ENCODE measurements around the gene TOR1AIP2. TPM values are rescaled to one million over a fixed set of nuclear protein-coding genes. Genes with fewer than 3 reads are reported as not detected.

The TOR1AIP2 gene
- total RNA-seq, 1 experiment from 2014 or later, result 73.9 TPM

DNA sequence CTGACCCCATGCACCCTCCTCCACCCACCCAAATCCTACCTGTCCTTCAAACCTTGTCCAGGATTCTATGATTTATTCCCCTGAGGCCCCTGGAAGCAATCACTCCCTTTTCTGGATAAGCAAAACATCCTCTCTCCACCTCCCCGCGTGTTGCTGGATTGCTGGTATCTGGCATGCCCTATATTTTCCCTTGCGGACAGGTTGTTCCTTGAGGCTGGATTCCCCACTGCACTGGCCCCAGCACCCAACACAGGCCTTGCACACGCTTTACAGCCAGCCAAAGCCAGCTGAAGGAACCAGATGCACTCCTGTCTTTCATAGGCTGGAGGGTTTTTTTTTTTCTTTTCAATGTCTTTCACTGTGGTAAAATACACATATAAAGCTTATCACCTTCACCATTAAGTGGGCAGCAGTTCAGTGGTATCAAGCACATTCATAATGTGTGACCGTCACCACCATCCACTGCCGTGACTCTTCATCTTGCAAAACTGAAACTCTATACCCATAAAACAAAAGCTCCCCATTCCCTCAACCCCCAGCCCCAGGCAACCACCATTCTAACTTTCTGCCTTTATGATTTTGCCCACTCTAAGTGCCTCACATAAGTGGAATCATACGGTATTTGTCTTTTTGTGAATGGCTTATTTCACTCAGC is 50.9 kb downstream of the TOR1AIP2 start:
- Histone ChIP-seq H3K9me3 (ENCODE audit: control insufficient read depth, low read depth, low read length) (no peaks in the 10 kb centered on the region), H2BK5ac (ENCODE audit: insufficient read length, low read length) (no peak overlapping the region), H4K8ac (replicated peaks; ENCODE audit: insufficient read length, low read depth, low read length) (no peak overlapping the region), H2AFZ (ENCODE audit: low read length) (no peak overlapping the region), H3T11ph (ENCODE audit: low read length) (no peak overlapping the region), H3K56ac (ENCODE audit: insufficient read length, low read depth, low read length) (no peak overlapping the region), H3K4me2 (ENCODE audit: insufficient read depth, insufficient read length, low read length) (no peak overlapping the region), H3K79me1 (ENCODE audit: insufficient read depth, low read depth, low read length, poor library complexity, severe bottlenecking) (no peaks in the 10 kb centered on the region), H4K20me1 (ENCODE audit: control insufficient read depth, insufficient read depth, insufficient read length) (no peaks in the 10 kb centered on the region), H2BK120ac (ENCODE audit: low read depth, low read length, poor library complexity, severe bottlenecking) (no peak overlapping the region), H3K23ac (ENCODE audit: insufficient read length, low read depth, low read length) (no peak overlapping the region), H3K23me2 (ENCODE audit: insufficient read length, low read depth, low read length, poor library complexity, severe bottlenecking) (no peaks in the 10 kb centered on the region), H4K91ac (ENCODE audit: insufficient read length, low read depth, low read length) (no peak overlapping the region), H2AK5ac (ENCODE audit: insufficient read length, low read length) (no peak overlapping the region), H3K14ac (ENCODE audit: insufficient read depth, low read length) (no peak overlapping the region), H3K4ac (ENCODE audit: low read depth, low read length) (no peak overlapping the region), H3K27me3 (ENCODE audit: insufficient read depth, low read length) (no peaks in the 10 kb centered on the region), H3K79me2 (ENCODE audit: insufficient read depth, low read length) (no peaks in the 10 kb centered on the region), H3K18ac (ENCODE audit: insufficient read length, low read depth, low read length) (no peak overlapping the region), H3K27ac (ENCODE audit: insufficient read length, low read depth, low read length) (no peak overlapping the region), H2BK15ac (ENCODE audit: low read depth, low read length) (no peak overlapping the region), H2BK12ac (ENCODE audit: insufficient read length, low read depth, low read length) (no peak overlapping the region), H3K9ac (ENCODE audit: extremely low read depth, insufficient read length, low read length) (no peak overlapping the region), H3K4me1 (ENCODE audit: insufficient read depth, low read length) (no peaks in the 10 kb centered on the region), H4K5ac (ENCODE audit: insufficient read length, low read depth, low read length) (no peak overlapping the region), H2BK20ac (ENCODE audit: low read depth, low read length, poor library complexity, severe bottlenecking) (no peak overlapping the region)
- no peaks in the 10 kb centered on the region; a peak in 1 of 5 replicates for H3K9me3 Mint-ChIP-seq
- no peak overlapping the region for H3K27ac Mint-ChIP-seq
- no peaks in the 10 kb centered on the region for H3K36me3 Mint-ChIP-seq (ENCODE audit: insufficient read depth in 1 of 3, low read depth in 3 of 3)
- TF ChIP-seq, protein P1, sequence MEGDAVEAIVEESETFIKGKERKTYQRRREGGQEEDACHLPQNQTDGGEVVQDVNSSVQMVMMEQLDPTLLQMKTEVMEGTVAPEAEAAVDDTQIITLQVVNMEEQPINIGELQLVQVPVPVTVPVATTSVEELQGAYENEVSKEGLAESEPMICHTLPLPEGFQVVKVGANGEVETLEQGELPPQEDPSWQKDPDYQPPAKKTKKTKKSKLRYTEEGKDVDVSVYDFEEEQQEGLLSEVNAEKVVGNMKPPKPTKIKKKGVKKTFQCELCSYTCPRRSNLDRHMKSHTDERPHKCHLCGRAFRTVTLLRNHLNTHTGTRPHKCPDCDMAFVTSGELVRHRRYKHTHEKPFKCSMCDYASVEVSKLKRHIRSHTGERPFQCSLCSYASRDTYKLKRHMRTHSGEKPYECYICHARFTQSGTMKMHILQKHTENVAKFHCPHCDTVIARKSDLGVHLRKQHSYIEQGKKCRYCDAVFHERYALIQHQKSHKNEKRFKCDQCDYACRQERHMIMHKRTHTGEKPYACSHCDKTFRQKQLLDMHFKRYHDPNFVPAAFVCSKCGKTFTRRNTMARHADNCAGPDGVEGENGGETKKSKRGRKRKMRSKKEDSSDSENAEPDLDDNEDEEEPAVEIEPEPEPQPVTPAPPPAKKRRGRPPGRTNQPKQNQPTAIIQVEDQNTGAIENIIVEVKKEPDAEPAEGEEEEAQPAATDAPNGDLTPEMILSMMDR (conservative IDR thresholded peaks at IDR 0.05), result no peak
- H3K4me3 Mint-ChIP-seq, result no peak overlapping the region
- WGBS (ENCODE audit: extremely low coverage, insufficient read length, low lambda C conversion rate), result no CpG with 5 or more reads among the region's 7 CpGs
- no peak for DNase-seq
- H3K27me3 Mint-ChIP-seq (ENCODE audit: low read depth), result peaks cover 2% of the 10 kb centered on the region
- H3K4me1 Mint-ChIP-seq, result peaks cover 11 to 13% of the 10 kb centered on the region in 2 experiments

Measured in H9 (cell line).